Measurements from ENCODE around the gene H2BK1.

The H2BK1 gene

DNA sequence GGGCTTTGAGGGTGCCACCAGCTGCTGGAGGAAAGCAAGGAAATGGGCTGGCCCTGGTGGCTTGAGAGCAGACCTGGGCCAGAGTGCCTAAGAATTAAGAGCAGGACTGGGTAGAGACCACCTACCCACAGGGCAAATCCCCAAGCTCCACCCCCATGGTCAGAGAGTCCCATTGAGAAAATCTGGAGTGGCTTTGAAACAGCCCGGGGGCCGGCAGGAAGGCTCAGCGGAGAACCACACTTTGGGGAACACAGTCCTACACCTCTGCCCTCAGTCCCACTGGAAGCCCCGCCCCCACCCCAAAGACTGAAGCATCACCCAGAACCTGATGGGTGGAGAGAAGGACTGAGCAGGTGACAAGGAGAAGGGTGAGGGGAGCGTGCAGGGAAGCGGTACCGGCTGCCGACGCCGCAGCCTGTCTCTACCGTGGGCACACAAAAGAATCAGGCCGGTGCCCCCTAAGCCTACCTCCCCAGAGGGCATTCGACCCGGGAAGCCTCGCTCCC is 34.6 kb upstream of the H2BK1 start:
- no peak for DNase-seq

DNA sequence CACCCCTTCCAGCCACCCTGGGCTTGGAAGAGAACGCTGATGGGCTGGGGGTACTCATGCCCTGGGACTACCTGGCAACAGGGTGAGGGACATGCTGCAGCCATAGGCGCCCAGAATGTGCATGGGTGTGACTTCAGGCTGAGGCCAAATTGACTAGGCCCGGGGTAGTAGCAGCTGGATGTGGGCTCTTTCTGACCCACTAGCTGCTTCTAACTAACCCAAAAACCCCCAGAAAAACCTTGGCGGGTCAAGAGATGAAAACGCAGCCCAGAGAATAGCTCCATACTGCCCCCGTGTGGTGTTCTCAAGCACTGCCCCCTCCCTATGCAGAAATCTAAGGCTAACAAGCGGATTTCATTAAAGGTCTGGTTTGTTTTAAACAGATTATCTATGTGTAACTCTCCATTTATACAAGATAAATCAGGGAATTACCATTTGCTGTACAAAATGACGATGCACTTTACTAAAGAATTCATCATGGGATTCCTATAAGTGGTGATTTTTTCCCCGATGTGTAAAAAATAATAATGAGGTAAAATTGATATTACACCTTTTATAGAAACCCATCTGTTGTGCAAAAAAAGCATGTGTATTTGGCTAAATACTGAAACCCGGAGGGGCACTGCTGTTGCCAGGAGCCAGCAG is 34.0 kb upstream of the H2BK1 start:
- DNase-seq, result peak; percentile 46 to 52

DNA sequence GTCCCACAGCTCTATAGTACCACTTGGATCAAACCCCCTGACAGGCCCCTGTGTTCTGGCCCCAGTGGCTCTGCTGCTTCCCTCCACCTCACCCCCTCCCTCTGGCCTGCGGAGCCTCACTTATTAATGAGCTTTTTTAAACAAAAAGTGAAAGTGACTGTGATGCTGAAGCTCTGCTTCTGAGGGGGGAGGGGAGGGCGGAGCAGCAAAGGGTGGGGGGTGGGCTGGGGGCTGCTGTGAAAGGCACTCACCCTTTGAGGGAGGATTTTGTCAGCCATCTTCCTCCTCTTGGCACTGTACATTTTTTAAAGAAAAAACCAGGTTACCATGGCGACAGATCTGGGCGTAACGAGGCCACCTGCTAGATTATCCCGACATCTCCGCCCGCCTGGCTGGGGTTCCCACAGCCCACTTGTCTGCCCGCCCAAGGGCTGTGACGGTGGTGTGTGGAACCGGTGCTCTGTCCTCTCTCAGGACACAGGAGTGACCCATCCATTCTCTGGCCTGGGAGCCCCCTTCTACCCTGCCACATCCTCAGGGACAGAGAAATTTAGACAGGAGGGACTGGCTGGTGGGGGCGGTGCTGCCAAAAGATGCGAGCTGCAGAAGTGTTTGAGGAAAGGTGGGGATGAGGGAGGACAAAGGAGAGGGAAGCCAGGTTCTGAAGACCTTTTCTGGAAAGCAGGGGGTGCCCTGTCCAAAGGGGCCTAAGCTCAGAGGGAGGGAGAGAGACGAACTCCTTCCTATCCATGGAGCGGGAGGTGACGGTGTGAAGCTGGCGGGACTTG is 33.3 kb upstream of the H2BK1 start:
- DNase-seq, result no peak

DNA sequence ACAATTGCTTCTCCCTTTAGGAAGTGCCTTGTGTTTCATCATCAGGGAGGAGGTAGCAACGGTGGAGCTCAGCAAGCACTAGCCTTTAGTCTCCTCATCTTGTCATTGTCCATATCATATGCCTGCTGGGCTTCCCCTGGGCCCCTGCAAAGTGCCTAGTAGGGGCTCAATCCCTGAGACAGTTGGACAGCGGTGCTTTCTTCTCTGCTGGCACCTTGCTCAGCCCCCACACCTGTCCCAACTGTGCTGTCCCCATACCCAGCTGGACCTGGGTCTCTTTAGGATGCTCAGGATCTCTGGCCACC is 32.7 kb upstream of the H2BK1 start:
- no peak for DNase-seq

DNA sequence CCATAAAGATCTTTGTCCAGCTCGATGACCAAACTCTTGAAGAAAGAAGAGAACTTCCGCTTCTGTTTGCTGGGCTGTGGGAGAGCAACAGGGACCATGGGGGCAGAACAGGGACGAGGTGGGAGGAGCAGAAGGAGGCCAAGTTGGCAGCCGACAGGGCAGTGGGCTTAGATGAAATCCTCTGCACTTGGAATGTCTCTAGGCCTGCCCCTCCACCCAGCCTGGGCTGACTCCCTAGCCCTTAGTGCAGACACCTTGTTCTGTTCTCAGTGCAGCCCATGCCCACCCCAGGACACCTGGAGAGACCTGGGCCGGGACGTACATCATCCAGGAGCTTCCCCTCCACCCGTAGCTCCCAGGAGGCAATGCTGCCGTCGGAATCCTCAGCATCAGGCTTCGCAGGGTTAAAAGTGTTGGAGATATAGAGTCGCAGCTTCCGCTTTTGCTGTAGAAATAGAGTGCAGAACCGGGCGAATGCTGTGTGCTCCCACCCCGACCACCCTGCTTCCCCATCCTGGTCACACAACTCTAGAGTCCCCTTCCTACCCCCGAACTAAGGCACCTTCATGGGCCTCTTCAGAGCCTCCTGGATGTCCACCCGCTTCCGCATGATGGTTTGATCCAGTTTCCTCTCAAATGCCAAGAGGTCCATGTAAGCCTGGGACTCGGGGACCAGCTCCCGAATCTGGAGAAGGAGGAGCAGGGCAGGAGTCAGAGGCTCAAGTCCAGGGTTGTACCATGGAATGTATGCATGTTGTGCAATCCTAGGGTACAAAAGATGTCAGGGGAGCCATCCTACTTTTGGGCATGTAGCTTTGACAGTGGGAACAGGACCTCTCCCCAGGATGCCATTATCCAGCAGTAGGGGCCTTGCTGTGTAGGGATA is 32.1 kb upstream of the H2BK1 start:
- DNase-seq, result no peak

DNA sequence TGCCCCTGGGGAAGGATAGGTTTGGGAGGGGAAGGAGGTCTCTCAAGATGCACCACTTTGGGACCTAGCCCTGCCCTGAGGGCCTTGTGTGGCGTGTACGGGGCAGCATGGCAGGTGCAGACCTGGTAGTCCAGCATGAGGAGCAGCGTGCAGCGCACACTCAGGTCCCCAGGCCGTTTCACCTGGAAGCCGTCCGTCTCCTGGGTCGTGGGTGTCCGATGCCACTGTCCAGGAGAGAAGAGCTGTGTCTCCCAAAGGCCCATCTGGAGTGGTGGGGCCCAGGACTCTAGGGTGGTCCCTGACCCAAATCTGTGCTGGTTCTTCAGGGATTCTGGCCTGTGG is 31.4 kb upstream of the H2BK1 start:
- no peak for DNase-seq

DNA sequence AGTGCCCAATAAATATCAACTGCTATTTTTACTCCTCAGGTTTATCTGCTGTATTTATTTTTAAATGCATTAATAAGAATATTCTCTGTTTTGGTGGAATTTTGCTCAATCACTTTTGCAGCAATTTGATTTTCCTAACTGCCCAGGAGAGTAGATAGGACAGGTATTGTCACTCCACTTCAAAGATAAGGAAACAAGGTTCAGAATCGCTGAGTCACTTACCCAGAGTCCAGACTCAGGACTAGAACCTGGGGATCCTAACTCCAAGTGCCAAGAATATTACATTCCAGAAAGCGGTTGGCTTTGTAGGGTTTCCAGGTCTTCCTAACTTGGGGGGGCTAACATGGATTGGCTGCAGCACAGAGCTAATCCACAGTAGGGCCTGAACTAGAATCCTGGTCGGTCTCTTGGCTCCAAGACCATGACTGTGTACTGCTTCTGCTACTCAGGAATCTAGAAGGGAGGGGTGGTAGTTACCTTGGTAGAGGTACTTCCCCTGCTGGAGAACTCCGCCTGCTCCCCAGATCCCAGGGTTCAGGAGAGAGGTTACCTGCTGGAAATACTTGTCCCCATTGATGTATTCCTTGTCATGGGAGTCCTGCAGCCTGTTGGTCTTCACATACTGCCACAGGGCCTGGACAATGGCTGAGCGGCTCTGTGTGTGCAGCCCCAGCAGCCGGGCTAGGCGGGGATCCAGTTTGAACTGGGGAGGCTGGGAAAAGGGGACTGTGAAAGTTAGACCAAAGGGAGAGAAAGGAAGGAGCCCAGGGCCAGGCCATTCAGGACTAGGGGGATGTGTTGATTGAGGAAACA is 30.9 kb upstream of the H2BK1 start:
- no peak for DNase-seq

DNA sequence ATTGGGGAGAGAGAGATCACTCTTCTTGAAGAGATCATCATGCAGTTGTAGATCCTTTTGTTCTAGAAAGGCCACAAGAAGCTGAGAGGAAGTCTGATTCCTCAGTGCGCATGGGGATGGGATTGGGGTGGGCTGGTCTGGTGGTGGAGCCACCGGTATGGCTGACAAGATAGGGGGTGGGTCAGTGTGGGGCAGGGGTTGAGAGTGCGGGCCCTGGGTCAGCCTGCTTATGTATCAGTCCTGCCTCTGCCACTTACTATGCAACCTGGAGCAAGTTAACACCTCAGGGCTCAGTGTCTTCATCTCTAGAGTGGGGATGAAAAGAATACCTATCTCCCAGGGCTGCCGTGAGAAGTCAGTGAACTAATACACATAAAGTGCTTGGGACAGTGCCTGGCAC is 30.2 kb upstream of the H2BK1 start:
- no peak for DNase-seq

DNA sequence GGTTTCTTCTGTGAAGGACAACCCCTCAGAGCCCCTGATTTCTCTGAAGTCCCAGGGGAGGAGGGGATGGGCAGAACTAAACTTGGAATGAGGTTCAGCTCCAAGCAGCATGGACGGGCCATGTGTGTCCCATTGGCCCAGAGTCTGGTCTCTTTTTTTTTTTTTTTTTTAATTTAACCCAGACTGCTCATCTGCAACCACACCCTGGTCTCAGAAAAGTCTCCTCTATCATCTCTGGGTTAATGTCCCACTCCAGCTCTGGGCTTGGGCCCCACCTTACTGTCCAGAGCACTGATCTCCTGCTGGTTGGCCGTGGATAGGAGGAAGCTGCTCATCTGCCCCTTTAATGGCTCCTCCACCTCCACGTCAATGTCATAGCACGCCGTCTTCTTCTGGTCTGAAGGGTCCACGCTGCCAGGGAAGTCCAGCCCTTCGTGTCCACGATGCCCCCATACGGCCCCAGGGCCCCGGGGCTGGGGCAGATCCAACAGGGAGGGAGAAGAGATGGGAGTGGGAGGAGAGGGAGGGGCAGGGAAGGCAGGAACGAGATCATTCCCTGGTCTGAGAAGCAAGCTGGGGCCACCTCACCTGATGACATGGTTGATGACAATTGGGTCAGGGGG is 29.7 kb upstream of the H2BK1 start:
- no peak for DNase-seq

DNA sequence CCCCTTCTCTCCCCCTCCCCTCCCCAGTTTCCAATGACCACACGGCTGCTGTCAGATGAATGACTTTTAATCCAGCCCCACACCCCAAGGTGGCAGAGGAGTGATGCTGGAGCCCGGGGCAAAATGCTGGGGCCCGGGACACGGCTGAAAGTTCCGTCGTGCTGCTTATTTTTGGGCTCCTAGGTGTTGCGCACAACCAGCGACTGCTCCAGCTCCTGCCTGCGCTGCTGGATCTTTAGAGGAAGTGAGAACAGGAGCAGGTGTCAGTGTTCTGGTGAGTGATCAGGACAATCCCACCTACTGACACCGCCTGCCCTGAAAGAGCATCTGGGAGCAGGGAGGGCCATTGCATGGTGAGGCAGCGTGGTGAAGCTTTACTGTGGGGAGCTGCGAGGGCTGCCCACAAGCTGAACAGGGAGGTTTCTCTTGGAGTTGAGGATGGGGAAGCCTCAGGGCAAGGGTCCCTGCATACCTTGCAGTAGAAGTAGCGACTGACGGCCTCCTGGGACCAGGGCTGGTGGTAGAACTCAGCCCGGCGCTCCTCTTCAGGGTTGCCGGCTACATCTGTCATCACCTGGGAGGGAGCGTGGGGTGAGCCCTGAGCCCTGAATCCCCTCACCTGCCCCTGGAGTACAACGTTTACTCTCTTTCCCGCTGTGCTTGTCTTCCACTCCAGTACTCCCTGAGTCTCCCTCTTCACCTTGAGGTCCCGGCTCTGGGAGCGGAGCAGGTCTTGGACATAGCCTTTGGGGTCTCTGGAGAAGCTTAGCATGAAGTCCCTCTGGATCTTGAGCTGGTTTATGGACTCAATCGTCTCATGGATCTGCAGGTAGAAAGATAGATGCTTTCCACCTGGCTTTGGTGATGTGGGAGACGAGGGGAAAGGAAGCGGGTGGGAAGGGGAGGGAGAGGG is 28.9 kb upstream of the H2BK1 start:
- DNase-seq, result no peak

DNA sequence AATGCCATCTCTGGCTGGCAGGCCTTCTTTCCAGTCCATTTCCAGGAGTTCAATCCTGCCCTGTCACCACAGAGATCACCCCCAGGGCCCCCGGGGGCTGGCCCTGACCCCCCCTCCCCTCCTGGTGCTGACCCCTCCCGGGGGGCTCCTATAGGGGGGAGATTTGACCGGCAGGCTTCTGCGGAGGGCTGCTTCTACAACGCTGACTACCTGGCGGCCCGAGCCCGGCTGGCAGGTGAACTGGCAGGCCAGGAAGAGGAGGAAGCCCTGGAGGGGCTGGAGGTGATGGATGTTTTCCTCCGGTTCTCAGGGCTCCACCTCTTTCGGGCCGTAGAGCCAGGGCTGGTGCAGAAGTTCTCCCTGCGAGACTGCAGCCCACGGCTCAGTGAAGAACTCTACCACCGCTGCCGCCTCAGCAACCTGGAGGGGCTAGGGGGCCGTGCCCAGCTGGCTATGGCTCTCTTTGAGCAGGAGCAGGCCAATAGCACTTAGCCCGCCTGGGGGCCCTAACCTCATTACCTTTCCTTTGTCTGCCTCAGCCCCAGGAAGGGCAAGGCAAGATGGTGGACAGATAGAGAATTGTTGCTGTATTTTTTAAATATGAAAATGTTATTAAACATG is 28.0 kb upstream of the H2BK1 start:
- no peak for DNase-seq

DNA sequence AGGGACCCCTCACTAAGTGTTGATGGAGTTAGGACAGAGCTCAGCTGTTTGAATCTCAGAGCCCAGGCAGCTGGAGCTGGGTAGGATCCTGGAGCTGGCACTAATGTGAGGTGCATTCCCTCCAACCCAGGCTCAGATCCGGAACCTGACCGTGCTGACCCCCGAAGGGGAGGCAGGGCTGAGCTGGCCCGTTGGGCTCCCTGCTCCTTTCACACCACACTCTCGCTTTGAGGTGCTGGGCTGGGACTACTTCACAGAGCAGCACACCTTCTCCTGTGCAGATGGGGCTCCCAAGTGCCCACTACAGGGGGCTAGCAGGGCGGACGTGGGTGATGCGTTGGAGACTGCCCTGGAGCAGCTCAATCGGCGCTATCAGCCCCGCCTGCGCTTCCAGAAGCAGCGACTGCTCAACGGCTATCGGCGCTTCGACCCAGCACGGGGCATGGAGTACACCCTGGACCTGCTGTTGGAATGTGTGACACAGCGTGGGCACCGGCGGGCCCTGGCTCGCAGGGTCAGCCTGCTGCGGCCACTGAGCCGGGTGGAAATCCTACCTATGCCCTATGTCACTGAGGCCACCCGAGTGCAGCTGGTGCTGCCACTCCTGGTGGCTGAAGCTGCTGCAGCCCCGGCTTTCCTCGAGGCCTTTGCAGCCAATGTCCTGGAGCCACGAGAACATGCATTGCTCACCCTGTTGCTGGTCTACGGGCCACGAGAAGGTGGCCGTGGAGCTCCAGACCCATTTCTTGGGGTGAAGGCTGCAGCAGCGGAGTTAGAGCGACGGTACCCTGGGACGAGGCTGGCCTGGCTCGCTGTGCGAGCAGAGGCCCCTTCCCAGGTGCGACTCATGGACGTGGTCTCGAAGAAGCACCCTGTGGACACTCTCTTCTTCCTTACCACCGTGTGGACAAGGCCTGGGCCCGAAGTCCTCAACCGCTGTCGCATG is 27.2 kb upstream of the H2BK1 start:
- DNase-seq, result no peak

DNA sequence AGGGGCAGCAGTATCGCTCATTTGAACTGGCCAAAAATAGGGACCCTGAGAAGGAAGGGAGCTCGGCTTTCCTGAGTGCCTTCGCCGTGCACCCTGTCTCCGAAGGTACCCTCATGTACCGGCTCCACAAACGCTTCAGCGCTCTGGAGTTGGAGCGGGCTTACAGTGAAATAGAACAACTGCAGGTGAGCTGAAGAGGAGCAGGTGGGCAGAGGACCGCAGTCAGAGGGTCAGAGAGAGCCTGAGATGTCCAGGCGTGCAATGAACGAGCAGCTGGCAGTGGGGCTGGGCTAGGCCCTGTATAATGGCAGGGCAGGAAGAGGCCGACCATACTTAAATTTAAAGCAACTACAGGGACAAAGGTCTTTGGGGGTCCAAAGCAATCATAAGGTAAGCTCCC is 26.1 kb upstream of the H2BK1 start:
- DNase-seq, result no peak

DNA sequence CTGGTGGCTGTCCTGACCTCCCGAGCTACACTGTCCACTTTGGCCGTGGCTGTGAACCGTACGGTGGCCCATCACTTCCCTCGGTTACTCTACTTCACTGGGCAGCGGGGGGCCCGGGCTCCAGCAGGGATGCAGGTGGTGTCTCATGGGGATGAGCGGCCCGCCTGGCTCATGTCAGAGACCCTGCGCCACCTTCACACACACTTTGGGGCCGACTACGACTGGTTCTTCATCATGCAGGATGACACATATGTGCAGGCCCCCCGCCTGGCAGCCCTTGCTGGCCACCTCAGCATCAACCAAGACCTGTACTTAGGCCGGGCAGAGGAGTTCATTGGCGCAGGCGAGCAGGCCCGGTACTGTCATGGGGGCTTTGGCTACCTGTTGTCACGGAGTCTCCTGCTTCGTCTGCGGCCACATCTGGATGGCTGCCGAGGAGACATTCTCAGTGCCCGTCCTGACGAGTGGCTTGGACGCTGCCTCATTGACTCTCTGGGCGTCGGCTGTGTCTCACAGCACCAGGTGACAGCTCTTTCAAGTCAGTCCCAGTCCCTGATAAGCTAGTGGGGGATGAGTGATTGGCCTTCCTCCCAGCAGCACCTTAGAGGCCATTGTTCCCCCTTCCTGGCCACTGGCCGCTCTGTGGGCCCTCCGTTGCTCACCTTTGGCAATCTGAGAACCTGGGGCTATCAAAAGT is 25.0 kb upstream of the H2BK1 start:
- DNase-seq, result no peak

DNA sequence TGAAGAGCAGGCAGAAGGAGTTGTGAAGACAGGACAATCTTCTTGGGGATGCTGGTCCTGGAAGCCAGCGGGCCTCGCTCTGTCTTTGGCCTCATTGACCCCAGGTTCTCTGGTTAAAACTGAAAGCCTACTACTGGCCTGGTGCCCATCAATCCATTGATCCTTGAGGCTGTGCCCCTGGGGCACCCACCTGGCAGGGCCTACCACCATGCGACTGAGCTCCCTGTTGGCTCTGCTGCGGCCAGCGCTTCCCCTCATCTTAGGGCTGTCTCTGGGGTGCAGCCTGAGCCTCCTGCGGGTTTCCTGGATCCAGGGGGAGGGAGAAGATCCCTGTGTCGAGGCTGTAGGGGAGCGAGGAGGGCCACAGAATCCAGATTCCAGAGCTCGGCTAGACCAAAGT is 23.5 kb upstream of the H2BK1 start:
- no peak for DNase-seq

DNA sequence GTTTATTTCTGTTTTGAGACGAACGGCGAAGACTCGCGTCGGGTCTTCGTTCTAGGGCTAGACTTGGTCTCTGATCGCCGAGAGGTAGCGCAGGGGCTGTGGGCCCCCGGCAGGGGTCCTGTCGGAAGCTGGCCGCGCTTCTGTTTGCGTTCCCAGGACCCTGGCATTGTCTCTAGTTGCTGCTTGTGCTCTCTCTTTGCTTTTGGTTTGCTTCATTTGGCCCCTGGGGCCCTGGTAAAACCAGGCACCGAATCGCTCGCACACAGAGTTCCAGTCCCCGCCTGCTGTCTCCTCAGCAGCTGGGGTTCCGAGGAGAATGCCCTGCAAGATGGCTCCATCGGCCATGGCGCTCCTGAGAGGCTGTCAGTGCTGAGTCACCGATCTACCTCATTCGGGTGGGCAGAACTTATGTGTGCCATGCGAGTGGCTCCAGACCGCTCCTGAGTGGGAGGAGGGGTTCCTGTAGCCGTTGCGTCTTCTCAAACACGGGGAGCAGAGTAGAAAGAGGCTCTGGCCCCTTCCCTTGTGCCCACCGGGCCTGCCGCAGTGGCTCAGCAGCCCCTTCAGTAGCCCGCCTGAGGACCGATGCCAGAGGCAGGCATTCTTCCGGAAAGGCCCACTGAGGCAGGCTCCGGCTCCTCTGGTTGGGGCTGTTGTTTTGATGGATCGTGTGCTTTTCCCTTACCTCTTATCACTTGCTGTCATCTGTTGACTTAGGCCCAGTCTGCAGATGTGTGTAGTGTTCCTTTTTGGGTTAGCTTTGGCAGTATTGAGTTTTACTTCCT is 22.8 kb upstream of the H2BK1 start:
- peak; percentile 51 to 57 for DNase-seq

DNA sequence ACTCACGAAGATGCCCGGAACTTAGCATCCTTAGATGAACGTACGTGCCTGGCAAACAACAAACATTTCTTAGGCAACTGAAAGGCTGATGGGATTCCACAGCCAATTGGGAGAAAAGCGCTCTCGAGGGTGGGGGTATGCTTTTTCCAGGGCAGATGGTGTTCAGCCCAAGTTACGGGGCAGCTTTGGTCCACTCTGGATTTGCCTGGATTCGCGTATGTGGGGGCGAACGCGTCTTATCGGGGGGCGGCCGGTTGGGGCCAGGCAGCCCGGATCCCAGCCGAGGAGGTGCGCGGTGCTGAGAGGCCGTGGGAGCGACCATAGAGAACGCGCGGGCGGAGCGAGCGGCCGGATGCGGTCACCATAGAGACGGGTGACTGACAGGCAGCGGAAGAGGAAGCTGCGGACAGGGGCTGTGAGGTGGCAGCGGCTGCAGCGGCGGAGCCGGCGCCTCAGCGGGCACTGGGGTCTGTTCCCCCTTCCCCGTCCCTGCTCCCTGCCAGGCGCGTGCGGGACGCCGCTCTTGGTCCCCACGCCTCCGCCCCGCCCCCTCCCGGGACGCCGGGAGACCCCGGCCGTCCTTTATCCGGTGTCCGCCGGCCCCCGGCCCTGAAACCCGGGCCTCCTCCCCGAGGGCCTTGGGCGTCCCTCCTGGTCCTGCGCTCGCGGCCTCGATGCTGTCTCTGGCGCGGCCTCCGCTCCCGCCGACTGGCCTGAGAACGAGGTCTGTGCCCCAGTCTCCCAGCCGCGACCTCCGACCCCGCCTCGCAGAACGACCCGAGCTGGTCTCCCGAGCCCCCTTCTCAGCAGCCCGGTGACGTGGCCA is 22.0 kb upstream of the H2BK1 start, which contains the start of gene CHPF2:
TSS of gene CHPF2 (plus strand) at position 393 of the 826 bp plus-strand sequence. CDS start 1,529 bp downstream, outside the sequence.
- peak; percentile 81 to 83 for DNase-seq

Data from AML-193 (cell line).